NCI-H1092 (cell line): ENCODE results near the gene TRAF6.
"Not testable (repeated sequence)": the region's sequence is repeated elsewhere in the genome, so short reads cannot be mapped to it uniquely, and the experiment has no call there.

ENCODE experiments used
- DNase-seq: peaks from one replicate; lab custom pipeline; 2025; lab: John Stamatoyannopoulos, UW

TRAF6 gene

GRCh38 chr11:36509694-36510593 lies at the start of gene TRAF6:
TSS of gene TRAF6 (minus strand) at chr11:36510272. CDS start at chr11:36501515, 8,757 bp downstream.
- DNase-seq: peak; percentile 66

GRCh38 chr11:36558571-36559413 lies 48.7 kb upstream of the TRAF6 start:
- no peak for DNase-seq

DNA sequence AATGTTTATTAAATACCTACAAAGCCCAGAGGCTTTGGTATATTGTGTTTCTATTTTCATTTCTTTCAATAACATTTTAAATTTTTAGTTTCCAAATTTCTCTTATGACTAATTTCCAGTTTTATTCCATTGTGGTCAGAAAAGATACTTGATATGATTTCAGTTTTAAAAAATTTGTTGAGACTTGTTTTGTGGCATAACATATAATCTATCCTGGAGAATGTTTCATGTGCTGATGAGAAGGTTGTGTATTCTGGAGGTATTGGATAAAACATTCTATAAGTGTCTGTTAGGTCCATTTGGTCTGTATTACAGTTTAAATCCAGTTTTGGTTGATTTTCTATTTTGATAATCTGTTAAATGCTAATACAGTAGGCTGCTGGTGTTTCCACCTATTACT lies 47.9 kb upstream of the TRAF6 start:
- DNase-seq: no peak

DNA sequence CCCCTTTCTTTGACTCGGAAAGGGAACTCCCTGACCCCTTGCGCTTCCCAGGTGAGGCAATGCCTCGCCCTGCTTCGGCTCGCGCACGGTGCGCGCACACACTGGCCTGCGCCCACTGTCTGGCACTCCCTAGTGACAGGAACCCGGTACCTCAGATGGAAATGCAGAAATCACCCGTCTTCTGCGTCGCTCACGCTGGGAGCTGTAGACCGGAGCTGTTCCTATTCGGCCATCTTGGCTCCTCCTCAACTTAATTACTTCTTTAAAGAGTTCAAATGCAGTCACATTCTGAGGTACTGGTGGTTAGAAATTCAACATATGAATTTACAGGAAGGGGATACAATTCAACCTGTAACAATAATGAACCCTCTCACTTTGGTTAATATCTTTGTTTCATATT lies 47.3 kb upstream of the TRAF6 start:
- not testable (repeated sequence) for DNase-seq

- DNase-seq: no peak
These were observed 40.5 kb upstream of the TRAF6 start for GRCh38 chr11:36550385-36551115.

DNA sequence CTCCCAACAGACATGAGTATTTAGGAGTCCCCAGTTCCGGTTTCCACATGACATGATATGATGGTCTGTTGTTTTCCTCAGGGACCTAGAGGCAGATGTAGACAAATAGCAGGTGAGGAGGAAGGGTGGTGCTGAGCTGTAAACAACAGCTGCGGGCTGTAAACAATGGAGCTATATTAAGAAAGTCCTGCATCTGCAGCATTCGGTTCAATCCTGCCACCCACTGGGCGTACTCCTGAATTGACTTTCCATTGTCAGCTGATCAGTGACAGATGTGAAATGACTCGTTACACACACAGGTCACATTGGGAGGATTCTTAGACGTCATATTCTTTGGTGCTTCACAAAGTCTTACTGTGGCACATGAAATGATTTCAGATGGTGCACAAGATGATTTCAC lies 30.9 kb upstream of the TRAF6 start:
- DNase-seq: no peak

DNA sequence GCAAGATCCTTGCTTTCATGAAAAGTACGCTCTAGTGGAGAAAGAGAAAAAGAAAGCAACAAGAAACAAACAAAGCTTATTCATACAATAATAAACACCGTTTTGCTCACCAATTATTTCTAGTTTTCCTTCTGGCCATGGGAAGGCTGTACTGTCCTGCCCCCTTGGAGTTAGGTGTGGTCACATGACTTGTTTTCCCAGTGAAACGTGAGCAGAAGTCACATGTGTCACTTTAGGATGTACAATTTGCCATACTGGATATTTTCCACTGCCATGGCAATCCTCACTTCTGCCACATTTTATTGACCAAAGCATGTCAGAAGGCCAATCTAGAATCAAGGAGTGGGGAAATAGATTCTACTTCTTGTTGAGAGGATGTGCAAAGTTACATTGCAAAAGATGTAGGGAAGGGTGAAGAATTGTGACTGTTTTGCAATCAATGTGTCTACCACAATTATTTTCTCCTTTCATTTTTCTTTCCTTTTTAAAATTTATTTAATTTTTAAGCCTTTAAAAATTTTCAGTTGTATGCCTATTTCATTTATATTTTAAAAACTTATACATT lies 24.3 kb upstream of the TRAF6 start:
- DNase-seq: no peak

DNA sequence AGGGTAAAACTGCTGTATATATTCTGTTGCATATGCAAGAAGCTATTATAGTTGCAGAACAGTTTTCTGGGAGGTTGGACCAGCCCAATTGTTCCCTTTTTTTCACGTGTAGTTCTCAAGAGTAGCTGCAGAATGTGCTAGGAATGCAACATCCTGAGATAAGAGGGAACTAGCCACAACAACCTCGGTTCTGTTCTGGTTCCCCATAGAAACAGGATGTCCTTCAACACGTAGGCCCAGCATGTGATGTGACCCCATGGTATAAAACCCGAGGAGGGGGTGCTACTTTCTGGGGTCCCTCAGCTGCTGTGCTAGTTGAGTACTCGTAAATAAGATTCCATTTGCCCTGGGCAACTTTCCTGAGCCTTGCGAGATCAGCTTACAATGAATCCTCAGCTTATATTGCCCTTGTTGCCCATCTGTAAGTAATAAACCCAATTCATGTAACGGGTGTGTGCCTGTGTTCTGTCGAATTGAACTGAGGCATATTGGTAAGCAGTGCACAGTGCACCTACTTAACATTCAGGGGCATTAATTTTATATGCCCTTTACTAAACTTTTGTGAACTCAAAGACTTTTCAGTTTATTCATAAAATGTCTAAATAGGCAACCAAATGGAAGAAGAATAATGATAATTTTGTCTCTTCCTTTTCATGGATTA lies 23.0 kb upstream of the TRAF6 start:
- no peak for DNase-seq

DNA sequence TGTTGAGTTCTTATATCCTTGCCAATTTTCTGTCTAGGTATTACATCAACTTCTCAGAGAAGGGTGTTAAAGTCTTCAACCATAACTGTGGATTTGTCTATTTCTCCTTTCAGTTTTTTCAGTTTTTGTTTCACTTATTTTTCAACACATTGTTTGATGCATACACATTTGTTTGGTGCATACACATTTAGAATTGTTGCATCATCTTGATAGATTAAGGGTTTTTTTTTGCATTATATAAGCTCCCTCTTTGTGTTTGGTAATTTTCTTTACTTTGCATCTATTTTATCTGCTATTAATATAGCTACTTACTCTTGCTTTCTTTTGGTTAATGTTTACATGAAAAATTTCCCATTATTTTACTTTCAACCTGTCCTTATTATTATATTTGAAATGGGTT lies 20.8 kb upstream of the TRAF6 start:
- no peak for DNase-seq

GRCh38 chr11:36513965-36514364 lies 3.9 kb upstream of the TRAF6 start:
- no peak for DNase-seq

DNA sequence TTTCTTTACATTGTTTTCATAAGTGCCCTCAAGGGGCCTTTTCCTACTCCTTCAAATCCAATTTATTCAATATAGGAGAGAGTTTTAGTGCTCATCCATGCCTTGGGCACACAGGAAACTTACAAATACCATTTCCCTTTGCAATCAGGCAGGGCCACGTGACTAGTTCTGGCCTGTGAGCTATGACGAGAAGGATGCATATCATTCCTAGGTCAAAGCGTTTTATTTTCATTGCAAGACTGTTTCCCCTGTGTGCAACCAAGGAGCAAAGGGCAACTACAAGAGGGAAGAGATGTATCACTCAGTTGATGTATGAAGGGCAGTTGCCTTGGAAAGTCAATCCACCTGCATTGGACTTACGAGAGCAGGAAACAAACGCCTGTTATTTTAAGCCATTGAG lies 1.9 kb upstream of the TRAF6 start:
- DNase-seq: no peak

DNA sequence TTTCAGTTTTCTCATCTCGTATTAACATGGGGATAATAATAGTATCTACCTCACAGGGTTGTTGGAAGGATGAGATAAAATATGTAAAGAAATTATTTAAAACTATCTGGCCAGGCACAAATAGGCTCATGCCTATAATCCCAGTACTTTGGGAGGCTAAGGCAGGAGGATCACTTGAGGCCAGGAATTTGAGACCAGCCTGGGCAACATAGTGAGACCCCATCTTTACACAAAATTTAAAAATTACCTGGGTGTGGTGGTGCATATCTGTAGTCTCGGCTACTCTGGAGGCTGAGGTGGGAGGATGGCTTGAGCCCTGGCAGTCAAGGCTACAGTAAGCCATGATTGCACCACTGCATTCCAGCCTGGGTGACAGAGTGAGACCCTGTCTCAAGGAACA lies 990 bp upstream of the TRAF6 start:
- DNase-seq: not testable (repeated sequence)

- DNase-seq: no peak
These were observed 496 bp upstream of the TRAF6 start for GRCh38 chr11:36510594-36510942.

DNA sequence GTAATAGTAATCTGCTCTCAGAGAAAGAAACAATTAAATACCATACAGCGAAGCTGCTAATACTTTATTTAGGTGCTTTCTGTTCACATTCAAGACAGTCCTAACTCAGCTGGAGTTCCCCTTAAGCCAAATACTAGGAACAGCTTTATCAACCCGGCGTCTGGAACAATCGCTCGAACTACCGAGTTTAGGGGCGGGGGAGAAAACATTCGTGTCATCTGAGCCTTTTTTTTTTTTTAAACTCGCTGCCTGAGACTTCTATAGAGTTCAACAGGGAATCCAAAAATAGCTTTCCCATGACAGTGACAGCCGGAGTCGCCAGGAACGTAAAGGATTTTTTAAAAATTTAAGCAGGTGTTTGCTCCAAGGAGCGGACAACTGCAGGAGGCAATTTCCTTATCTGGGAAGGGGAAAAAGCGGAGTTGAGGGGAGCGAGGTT lies 852 bp downstream of the TRAF6 start:
- no peak for DNase-seq

DNA sequence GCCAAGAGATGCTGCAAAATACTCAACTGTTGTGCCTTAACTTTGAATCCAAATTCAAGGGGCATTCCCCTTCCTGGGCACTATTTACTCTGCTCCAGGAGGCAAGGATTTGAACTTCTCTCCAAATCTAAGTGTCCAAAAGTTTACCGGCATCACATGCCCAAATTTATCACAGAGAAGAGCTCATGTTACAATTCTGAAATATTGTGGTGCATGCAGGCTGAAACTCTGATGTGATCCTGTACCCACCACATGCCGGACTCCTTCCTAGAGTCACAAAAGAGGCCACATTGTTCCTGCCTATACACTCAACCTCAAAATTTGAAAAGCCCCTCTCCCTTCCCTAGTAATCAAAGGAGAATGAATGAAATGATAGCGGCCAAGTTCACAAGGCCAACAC lies 1.3 kb downstream of the TRAF6 start:
- DNase-seq: no peak

- DNase-seq: no peak
These were observed 2.1 kb downstream of the TRAF6 start for GRCh38 chr11:36507824-36508489.

DNA sequence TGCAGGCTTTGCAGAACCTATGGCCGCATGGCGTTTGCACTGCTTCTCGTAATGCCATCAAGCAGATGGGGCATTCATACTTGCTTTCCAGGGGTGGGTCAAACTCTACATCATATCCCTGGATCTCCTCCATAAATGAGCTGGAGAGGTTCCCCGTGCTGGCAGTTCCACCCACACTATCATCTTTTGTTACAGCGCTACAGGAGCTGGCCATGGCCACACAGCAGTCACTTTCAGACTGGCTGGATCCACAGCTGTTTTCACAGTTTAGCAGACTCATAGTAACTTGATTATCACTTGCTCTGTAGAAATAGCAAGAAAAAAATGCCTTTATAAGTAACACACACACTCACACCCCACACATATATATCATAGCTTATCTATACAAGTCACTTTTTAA lies 8.8 kb downstream of the TRAF6 start:
- DNase-seq: no peak

DNA sequence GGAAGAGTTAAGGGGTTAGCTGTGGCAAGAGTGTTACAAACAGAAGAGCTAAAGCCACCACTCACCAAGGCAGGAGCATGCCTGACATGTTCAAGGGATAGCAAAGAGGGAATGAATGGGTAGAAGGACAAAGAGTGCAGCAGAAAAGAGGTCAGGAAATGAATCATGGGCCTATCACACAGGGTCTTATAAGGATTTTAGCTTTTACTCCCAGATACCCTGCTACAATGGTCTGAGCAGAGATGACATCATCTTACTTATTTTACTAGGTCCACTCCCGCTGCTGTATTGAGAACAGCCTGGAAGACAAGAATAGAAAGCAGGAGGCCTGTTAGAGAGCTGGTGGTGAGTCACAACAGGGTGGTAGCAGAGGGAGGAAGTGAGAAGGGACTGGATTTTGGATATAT lies 9.8 kb downstream of the TRAF6 start:
- DNase-seq: no peak

- no peak for DNase-seq
These were observed 10.8 kb downstream of the TRAF6 start for GRCh38 chr11:36499315-36499714.

- DNase-seq: no peak
These were observed 11.4 kb downstream of the TRAF6 start for GRCh38 chr11:36498721-36499120.

DNA sequence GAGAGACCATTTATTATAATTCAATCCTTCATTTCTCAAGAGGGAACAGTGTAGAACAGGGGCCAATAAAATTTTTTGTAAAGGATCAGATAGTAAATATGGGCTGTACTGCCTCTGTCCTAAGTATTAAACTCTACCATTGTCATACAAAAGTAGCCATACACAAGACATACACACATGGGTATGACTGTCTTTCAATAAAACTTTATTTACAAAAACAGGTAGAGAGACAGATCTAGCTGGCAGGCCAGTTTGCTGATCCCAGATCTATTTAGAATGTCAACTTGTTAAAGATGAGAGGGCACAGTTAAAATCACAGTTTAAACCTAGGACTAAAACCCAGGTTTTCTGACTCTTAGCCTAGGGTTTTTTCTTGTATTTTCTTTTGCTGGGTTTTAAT lies 16.7 kb downstream of the TRAF6 start:
- no peak for DNase-seq
